Gastroesophageal sphincter (tissue), 3 donors: ENCODE measurements around the gene LRRC41.

ENCODE experiments used
- CTCF ChIP-seq, 4 experiments: fragments of 200-600 bp in 2 of 4; fragments of 450-650 bp in 2 of 4; sonication (generic) in 1 of 4; IDR thresholded peaks; one replicate each; pipeline ENCODE4 v1.5.1; 2017 to 2019; ENCODE audit warnings: antibody characterized with exemption in 4 of 4, mild to moderate bottlenecking in 2 of 4, moderate library complexity in 2 of 4
- EP300 ChIP-seq: sonication (generic); formaldehyde crosslinking; IDR thresholded peaks from one replicate; pipeline ENCODE4 v1.6.1; 2017; ENCODE audit warnings: antibody characterized with exemption, mild to moderate bottlenecking
- POLR2A ChIP-seq, 2 donors: fragments of 450-650 bp; IDR thresholded peaks; one replicate each; pipeline ENCODE4 v1.6.1; 2017; ENCODE audit warnings: antibody characterized with exemption in 2 of 2, mild to moderate bottlenecking in 2 of 2, moderate library complexity in 1 of 2

GRCh38 chr1:46248122-46248920, 55.1 kb downstream of the LRRC41 start:
- TF ChIP-seq POLR2A (IDR thresholded peaks at IDR 0.05) (no peak), CTCF (IDR thresholded peaks at IDR 0.05) (no peak), EP300 (no peak)
